NCI-H82 (cell line): ENCODE results near the gene CCNG2.

Source experiments
- DNase-seq: peaks from one replicate; lab custom pipeline; 2025; lab: John Stamatoyannopoulos, UW

Gene CCNG2

DNA sequence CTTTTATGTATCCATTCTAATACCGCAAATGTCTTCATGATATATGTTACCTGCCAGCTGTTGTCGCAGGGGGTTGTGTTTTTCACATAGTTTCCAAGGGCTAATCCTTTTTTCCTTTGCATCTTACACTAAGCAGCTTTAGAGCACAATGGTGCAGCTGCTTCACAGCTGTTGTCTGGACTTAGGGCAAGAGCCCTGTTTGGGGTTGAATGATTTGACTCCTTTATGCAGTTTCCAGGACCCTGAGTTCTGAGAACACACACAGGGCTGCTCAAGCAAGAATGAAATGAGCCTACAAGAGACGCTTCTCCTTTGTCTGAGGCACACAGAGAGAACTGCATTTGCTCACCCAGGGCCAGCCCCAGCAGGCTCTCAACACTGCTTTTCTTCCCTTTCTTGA is 20.2 kb downstream of the CCNG2 start:
- DNase-seq: peak; percentile 98

DNA sequence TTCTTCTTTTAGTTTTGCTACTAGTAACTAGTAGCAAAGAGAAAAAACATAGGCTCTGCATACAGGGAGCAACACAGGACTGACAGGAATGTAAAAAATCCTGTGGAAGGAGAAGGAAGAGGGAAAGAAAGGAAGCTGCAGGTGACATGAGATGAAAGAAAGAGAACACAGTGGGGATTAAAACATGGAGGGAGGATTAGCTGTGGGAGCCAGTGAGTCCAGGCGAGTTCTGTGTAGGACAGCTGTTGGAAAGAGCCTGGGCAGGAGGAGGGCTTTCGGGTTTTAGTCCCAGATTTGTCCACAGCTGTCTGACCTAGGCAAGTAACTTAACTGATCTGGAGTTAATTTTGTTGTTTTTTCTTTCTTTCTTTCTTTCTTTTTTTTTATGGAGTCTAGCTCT is 21.6 kb downstream of the CCNG2 start:
- peak; percentile 93 for DNase-seq

DNA sequence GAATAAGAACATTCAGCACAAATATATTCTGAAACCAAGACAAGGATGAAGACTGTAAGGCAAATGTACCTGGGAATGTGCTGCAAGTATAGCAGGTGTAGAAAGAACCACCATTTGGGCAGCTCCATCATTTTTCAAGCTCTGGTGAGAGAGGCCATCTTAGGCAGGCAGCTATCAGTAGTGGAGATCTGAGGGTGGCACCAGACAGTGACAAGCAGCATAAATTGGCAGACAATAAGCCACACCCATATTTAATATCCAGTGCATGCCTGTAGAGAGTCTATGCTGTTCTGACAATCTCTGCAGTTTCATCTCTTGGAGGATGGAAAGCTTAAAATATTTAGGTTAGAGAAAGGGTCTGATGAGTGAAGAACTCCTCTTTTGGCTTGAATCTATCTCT is 22.5 kb downstream of the CCNG2 start:
- DNase-seq: no peak

DNA sequence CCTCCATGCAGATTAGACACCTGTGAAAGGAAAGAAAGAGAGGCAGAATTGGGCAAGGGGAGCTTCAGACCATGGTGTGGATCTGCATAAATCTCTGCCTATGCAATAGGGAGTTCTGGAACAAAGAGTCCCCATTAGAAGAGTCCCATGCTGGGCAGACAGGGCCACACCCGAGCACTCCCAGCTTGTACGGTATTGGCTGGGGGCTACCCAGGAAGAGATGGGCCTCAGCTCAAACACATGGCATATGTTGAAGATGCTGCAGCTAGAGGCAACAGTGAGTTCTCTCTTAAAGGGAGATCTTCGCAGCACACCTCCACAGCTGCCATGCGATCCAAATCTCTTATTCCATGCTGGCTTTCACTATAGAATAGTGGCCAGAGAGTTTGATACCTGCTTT is 24.7 kb downstream of the CCNG2 start:
- DNase-seq: peak; percentile 43

DNA sequence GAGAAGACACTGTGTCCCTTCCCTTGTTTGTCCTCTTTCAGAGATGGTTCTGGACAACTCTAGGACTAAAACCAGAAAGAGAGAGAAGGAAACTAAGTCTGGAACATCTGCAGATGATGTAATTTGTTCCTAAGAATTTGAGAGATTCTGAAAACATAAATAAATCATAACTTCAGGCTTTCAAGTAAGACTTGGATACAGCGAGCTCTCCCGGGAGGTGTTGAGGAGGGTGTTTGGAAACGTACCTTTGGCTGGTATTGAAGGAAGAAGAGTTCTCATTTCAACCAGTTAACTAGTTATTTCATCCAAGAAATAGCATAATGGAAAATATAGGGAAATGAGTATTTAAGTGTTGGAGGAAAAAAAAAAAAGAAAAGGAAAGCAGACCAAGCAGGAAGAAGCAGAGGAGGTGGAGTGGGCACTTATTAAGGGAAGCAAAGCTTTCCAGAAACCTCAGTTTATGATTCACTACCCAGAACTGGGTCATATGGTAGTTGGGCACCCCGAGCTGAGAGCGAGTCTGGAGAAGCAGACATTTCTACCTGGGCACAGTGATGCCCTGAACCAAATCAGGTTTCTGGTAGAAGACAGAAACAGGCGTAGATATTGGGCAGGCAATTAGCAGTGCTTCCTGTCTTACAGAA is 26.9 kb downstream of the CCNG2 start:
- no peak for DNase-seq

DNA sequence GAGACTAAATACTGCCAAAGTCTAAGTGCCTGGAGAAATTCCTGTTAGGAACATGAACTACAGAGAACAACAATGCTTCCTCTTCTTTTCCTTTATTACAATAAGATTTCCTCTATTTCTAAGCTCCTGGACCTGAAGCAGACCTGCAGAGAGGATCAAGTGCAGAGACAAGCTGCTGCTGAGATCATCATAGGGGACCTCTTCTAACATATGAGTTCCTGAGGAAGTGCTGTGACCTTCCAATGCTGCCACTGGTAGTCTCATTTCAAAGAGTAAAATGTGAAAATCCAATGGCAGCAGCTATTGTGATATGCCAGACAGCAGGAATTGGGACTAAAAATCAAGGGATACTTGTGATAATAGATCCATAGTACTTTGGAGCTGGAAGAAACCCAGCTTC is 28.0 kb downstream of the CCNG2 start:
- no peak for DNase-seq

DNA sequence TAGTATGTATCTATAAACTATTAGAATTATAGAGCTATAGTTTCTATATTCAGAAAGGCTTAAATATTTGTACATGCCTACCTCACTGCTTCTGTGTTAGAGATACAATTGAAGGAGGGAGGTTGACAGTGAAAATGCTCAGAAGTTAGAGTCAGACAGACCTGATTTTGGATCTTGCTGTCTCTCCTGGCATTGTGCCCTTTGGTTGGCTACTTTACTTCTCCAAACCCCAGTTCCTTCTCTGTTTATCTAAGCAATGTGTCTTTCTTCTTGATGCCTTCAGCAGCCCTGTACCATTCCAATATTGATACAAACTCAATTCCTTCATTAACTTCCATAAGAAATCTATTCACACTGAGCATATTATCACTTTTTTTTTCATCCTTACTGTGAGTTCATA is 28.7 kb downstream of the CCNG2 start:
- no peak for DNase-seq

DNA sequence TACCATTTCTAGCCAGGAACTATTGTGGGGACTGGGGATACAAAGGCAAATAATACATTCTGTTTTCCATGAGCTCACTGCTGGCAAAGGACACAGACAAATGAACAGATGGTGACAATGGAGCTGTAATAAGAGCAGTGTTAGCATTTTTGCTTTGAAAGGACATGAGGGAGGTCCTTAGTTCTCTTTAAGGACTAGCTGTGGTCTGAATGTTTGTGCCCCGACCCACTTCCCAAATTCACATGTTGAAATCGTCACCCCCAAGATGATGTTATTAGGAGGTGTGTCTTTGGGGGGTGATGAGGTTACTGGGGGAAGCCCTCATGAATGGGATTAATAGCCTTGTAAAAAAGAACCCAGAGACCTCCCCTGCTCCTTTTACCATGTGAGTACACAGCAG is 30.3 kb downstream of the CCNG2 start:
- DNase-seq: peak; percentile 69

DNA sequence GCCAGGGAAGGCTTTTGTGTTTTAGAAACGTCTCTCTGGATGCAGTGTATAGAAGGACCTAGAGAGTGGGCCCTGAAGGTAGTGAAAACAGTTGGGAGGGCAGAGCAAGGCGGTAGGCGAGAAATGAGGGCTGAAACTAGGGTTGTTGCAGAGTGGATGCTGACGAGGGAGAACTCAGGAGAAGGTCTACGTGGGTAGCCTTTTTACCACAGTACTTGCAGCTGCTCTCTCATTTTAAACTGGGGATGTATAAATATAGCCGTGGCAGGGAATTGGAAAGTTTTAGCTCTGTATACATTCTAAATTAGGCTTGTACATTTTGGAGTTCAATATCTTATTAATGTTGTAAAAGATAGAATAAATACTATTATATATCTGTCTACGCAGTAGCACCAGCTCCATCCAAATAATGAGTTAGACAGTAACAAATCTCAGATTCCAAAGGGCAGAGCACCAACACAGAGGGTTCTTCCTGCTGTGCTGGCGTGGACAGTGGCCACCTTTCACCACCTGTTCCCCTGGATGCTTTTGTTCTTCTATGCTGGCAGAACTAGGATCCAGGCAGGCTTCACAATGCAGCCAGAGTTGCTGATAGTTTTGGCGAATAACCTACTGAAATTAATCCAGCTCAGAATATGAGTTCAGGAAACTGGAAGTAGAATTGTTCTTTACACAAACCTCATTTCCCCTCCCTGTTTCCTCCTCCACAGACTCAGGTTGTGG is 31.7 kb downstream of the CCNG2 start:
- DNase-seq: no peak

DNA sequence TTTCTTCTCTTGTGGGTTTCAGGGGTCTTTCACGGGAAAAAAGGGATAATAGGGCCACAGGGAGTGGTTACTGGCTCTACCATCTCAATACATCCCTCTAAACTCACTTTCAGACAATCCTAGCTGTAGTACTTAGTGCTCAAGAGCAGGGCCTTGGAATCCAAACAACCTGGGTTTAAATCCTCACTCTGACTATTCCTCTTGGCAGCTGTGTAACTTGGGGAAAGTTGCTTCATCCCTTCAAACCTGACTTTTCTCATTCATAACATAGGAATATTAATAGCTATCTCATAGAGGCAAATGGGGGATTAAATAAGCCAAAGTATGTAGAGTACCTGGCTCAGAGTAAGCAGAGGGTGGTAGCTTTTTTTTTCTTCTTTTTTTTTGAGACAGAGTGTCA is 32.4 kb downstream of the CCNG2 start:
- no peak for DNase-seq

DNA sequence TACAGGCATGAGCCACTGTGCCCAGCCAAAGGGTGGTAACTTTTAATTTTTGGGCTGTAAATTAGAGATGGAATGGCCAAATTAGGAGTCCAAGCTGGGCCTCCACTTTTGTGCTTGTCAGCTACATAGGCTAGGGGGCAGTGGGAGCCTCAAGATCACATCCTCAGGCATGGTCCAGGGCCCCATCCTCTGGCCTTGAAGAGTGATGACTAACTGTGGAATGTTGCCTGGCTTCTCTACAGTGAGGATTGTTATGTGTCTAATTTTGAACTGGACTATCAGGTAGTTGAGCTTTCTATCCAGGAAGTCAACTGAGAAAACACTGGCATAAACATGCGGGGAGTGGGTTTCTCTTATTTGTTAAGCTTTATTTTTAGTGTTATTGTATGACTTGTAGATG is 33.0 kb downstream of the CCNG2 start:
- DNase-seq: no peak

DNA sequence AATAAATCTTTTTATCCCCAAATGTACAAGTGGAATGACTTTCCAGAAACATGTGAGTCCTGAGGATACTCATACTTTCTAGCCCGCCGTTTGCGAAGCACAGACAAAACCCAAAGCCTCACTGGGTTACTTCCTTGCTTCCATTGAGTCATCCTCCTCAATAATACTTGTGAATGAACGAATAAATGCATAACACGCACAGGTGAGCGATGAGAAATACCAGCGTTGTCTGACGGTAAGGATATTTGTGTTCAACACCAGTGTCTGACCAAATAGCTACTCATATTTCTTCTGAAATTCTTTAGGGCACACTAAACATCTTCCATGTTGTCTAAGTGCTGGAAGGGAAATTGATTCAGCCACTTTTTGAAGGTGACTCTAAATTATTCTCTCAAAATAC is 36.0 kb downstream of the CCNG2 start:
- DNase-seq: no peak

DNA sequence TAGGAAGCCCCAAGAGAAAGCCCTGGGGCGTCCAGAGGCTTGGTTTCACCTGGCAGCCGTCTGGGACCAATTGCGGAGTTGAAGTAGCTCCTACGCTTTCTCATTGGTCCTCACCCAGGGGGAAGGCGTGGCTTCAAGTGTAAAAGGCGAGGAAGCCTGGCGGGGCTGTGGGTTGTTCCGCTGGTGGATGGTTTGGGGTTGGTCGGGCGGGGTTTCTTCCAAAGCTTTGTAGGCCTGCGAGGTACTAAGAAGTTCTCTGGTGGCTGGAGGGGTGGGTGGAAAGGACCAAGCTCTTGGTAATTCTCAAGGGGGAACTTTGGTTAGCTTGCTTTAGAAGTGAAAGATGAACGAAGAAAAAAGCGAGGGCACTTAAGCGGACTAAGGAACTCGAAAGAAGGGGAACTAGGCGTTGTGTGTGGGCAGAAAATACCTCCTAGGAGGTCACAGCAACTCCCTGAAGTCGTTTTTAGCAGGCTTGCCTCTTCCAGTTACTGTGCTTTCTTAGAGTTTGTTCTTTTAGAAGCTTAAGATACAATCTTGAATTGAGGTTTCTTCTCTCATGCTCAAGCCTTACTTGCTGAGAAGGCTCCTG is 36.6 kb downstream of the CCNG2 start:
- DNase-seq: no peak

DNA sequence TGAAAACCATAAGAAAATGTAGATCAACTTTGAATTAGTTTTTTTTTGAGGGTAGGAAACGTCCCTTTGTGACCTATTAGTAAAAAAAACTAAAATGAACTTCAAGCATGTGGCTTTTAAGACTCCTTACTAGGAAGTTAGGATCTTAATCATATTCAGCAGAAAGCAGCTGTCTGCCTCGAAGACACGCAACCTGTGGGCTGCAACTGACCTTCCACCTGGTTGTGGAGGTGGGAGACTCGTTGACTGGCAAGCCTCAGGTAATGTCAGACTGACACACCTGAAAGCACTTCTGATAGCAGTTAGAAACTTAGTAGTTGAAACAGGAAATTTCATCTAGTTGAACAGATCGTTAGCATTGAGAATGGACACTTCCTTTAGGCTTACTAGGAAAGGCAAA is 37.4 kb downstream of the CCNG2 start:
- no peak for DNase-seq

DNA sequence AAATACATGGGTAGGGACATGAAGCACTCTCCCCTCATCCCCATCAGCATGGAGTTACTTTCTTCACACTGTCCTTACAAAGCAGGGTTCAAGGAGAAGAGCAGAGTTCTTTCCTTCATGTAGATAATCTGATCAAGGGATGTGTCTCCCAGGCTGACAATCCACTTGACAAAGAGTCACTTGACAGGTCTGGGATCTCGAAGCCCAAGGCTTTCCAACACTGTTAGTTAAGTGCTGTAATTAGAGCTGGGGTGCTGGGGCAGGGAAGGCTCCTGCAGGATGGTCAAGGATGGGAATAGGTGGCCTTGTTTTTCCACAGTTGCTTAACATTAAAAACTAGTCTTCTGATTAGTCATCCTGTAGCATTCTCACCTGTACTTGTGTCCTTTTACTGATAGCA is 38.0 kb downstream of the CCNG2 start:
- DNase-seq: peak; percentile 82

DNA sequence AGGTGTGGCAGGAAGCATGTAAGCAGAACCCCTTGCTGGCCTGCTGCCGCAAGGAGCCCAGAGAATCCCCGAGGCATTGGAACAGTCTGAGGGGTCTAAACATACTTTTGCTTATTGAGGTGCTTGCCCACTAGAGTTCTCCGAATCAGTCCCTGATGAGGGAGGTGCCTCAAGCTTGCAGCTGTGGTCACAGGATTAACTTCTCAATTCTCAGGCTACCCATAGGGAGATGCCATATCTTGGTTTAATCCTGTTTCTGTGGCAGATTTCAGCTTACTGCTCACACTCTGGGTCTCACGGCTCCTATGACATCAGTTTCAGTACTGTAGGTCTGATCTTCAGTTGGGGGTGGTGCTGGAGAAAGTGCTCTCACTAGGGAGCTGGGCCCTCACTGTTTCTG is 39.9 kb downstream of the CCNG2 start:
- peak; percentile 96 for DNase-seq

DNA sequence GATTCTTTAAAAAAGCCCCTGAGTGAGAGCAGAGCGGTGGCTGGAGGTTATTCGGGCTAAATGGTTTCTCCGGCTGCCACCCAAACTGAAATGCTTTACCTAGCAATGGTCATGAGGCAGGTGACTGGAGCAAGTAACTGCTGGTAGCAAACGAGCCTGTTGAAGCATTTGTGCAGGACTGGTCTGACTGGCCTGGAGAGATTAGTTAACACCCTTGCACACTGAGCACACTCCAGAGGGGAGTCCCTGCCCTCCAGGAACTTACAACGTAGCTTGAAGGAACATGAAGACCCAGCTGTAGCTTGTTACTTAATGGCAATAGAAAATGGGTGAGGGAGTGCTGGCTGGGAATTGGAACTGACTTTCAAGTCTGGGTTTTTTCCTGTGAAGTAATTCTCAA is 40.4 kb downstream of the CCNG2 start:
- DNase-seq: no peak

DNA sequence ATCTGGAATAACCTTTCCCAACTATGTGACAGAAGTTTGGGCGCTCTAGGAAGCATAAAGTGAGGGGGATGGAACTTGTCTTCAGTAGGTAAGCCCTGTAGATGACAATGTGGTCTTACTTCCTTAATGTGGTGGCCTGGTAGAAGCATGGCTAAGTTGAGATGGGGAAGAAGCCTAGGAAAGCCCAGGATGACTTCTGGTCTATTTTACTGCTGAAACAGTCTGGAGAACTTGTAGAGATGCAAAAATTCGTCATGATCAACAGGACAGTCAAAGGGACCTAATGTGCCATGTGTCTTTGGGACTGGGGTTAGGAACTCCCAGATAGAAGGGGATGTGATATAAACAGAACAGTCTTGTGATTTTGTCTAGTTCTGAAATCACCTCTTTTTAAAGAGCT is 40.8 kb downstream of the CCNG2 start:
- no peak for DNase-seq

DNA sequence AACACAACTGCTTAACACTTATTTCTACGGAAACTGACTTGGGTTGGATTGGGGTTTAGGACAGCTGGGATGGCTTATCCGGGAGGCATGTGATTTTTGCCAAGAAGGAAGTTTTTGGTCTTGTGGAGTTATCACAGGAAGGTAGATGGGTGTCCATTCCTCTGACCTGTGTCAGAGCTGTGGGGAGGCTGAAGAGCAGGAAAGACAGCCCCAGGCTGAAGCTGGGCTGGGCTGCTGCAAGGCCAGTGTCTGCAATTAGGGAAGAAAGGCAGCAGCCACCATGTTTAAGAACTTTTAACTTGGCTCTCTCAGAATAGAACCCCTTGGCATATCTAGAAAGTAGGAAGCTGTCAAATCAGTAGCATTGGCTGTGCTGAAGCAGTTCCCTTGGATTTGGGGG is 42.3 kb downstream of the CCNG2 start:
- DNase-seq: no peak

DNA sequence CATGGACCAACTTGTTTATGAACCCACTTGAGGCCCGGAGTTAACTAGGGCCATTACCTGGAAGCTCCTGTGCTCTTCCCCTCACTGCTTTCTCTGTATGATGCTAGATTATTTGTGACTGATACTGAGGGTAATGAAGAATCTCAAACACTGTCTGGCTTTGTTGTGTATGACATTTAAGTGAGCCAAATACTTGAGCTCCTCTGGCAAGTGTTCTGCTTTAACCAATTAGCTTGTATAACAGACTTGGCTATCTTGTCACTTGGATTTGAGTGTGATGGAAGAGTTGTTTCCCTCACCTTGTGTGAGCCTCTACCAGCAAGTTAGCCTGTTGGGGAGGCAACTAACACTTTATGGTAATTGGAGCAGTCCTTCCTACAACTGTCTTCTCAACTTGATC is 42.7 kb downstream of the CCNG2 start:
- DNase-seq: no peak

DNA sequence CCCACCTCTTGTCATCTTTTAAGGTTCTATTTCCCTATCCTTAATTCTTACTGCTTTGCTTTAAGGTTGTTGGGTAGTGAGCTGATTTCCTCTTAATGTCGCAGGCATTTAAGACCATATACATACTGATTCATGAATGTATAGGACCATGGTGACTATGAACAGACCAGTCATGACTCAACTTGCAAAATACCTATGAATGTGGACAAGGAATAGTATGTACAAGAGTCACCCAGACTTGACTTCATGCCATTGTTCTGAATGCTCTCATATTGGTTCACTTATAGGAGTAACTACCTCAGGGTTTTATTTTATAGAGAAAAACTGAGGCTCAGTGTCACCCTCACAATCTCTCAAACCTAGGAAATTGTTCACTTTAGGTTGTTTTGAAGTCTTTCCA is 44.3 kb downstream of the CCNG2 start:
- DNase-seq: no peak

DNA sequence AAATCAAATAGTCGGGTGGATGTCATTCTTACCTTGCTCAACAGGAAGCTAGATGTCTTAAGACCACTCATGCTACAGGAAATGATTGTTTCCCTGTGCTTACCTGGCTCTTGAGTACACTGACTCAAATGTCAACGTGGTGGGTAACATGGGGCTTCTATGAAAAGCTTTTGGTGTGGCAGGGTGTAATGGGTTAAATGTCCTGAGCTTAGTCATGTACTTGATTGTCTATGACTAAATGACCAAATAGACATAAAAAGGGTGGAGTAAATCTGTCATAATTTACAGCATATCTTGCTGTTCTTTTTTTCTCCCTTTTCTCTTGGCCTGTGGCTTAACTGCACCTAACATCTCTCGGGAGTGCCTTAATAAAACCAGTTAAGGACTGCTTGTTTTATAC is 44.9 kb downstream of the CCNG2 start:
- DNase-seq: no peak

DNA sequence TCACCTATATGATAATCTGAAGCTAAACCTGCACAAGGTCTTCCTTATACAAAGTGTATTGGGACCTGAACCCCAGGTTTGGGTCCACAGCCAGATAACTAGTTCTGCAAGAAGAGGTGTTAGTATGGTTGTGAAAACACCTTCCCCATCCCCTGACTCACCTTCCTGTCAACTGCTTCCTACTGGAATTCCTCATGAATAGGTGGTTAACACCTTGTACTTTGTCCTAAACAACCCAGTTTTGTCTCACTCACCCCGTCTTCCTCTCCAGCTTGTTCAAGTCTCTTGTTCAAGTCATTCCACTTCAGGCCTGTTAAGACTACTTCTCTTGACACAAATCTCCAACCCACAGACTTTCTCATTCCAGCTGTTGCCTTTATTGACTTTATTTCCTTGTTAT is 45.5 kb downstream of the CCNG2 start:
- DNase-seq: no peak
